H9 (cell line): ENCODE data around the gene IQCM. TPM values are rescaled to one million over a fixed set of nuclear protein-coding genes. Genes with fewer than 3 reads are reported as not detected.

Source experiments
- DNase-seq: peaks from one replicate; pipeline ENCODE4 v3.0.0-alpha.2; 2017
- H2AFZ ChIP-seq: one replicate; pipeline ENCODE4 v1.6.1; 2013; ENCODE audit warnings: mild to moderate bottlenecking, low read length, control low read depth, moderate library complexity
- H2AK5ac ChIP-seq: 2 replicates; pipeline ENCODE4 v1.6.1; 2013; ENCODE audit warnings: low read length, control low read depth, mixed read lengths; ENCODE audit not compliant: insufficient read length
- H2BK120ac ChIP-seq: one replicate; pipeline ENCODE4 v1.6.1; 2013; ENCODE audit warnings: low read depth, mild to moderate bottlenecking, low read length, control low read depth, inconsistent platforms; ENCODE audit not compliant: poor library complexity, severe bottlenecking
- H2BK12ac ChIP-seq: 2 replicates; pipeline ENCODE4 v1.6.1; 2013; ENCODE audit warnings: low read length, control low read depth, mixed read lengths, low read depth; ENCODE audit not compliant: insufficient read length
- H2BK15ac ChIP-seq: 2 replicates; pipeline ENCODE4 v1.6.1; 2013; ENCODE audit warnings: low read depth, low read length, control low read depth
- H2BK20ac ChIP-seq: one replicate; pipeline ENCODE4 v1.6.1; 2013; ENCODE audit warnings: low read depth, mild to moderate bottlenecking, low read length, control low read depth, inconsistent platforms; ENCODE audit not compliant: poor library complexity, severe bottlenecking
- H2BK5ac ChIP-seq: 2 replicates; pipeline ENCODE4 v1.6.1; 2013; ENCODE audit warnings: low read length, control low read depth, mixed read lengths; ENCODE audit not compliant: insufficient read length
- H3K14ac ChIP-seq: 2 replicates; pipeline ENCODE4 v1.6.1; 2013; ENCODE audit warnings: low read length, control low read depth; ENCODE audit not compliant: insufficient read depth
- H3K18ac ChIP-seq: 2 replicates; pipeline ENCODE4 v1.6.1; 2013; ENCODE audit warnings: low read depth, mild to moderate bottlenecking, mixed read lengths, low read length, control low read depth; ENCODE audit not compliant: insufficient read length
- H3K23ac ChIP-seq: 2 replicates; pipeline ENCODE4 v1.6.1; 2013; ENCODE audit warnings: low read length, control low read depth, mixed read lengths, low read depth; ENCODE audit not compliant: insufficient read length
- H3K23me2 ChIP-seq: 2 replicates; pipeline ENCODE4 v1.6.1; 2013; ENCODE audit warnings: low read depth, mild to moderate bottlenecking, mixed read lengths, low read length, control low read depth; ENCODE audit not compliant: insufficient read length, poor library complexity, severe bottlenecking
- H3K27ac ChIP-seq: 2 replicates; pipeline ENCODE4 v1.5.1; 2013; ENCODE audit warnings: low read length, control low read depth, mixed read lengths, low read depth; ENCODE audit not compliant: insufficient read length
- H3K27me3 ChIP-seq: 2 replicates; pipeline ENCODE4 v1.6.1; 2013; ENCODE audit warnings: low read length, control low read depth, inconsistent platforms; ENCODE audit not compliant: insufficient read depth
- H3K4ac ChIP-seq: 2 replicates; pipeline ENCODE4 v1.6.1; 2013; ENCODE audit warnings: low read depth, mild to moderate bottlenecking, control low read depth, inconsistent platforms, low read length, moderate library complexity
- H3K4me1 ChIP-seq: 2 replicates; pipeline ENCODE4 v1.6.1; 2013; ENCODE audit warnings: low read length, control low read depth, inconsistent platforms; ENCODE audit not compliant: insufficient read depth
- H3K4me2 ChIP-seq: 2 replicates; pipeline ENCODE4 v1.6.1; 2013; ENCODE audit warnings: low read length, control low read depth, mixed read lengths; ENCODE audit not compliant: insufficient read length, insufficient read depth
- H3K56ac ChIP-seq: 2 replicates; pipeline ENCODE4 v1.6.1; 2013; ENCODE audit warnings: low read depth, mild to moderate bottlenecking, mixed read lengths, low read length, control low read depth; ENCODE audit not compliant: insufficient read length
- H3K79me1 ChIP-seq: 2 replicates; pipeline ENCODE4 v1.6.1; 2013; ENCODE audit warnings: low read depth, mild to moderate bottlenecking, moderate library complexity, low read length, control low read depth, inconsistent platforms; ENCODE audit not compliant: insufficient read depth, poor library complexity, severe bottlenecking
- H3K79me2 ChIP-seq: 2 replicates; pipeline ENCODE4 v1.6.1; 2013; ENCODE audit warnings: low read length, control low read depth, inconsistent platforms; ENCODE audit not compliant: insufficient read depth
- H3K9ac ChIP-seq: 2 replicates; pipeline ENCODE4 v1.6.1; 2013; ENCODE audit warnings: low read length, control low read depth, mixed read lengths; ENCODE audit not compliant: insufficient read length; ENCODE audit errors: extremely low read depth
- H3K9me3 ChIP-seq: one replicate; pipeline ENCODE4 v1.6.1; 2013; ENCODE audit warnings: low read depth, low read length, inconsistent platforms; ENCODE audit not compliant: control insufficient read depth
- H3T11ph ChIP-seq: one replicate; pipeline ENCODE4 v1.6.1; 2013; ENCODE audit warnings: mild to moderate bottlenecking, low read length, control low read depth, inconsistent platforms
- H4K20me1 ChIP-seq: one replicate; pipeline ENCODE4 v1.6.1; 2013; ENCODE audit not compliant: control insufficient read depth, insufficient read length, insufficient read depth
- H4K5ac ChIP-seq: 2 replicates; pipeline ENCODE4 v1.6.1; 2013; ENCODE audit warnings: low read depth, mild to moderate bottlenecking, mixed read lengths, low read length, control low read depth; ENCODE audit not compliant: insufficient read length
- H4K8ac ChIP-seq: replicated peaks from 2 replicates; pipeline ENCODE4 v1.6.1; 2013; ENCODE audit warnings: low read length, control low read depth, mixed read lengths, low read depth; ENCODE audit not compliant: insufficient read length
- H4K91ac ChIP-seq: 2 replicates; pipeline ENCODE4 v1.6.1; 2013; ENCODE audit warnings: low read depth, mild to moderate bottlenecking, moderate library complexity, mixed read lengths, low read length, control low read depth; ENCODE audit not compliant: insufficient read length
- H3K27ac Mint-ChIP-seq, 3 experiments: 2 replicates in 2 of 3; 3 replicates in 1 of 3; pipeline ENCODE4 v1.8.0; 2020 to 2021; ENCODE audit warnings: mixed read lengths in 3 of 3, mild to moderate bottlenecking in 1 of 3, moderate library complexity in 1 of 3
- H3K27me3 Mint-ChIP-seq: 2 replicates; pipeline ENCODE4 v1.8.0; 2021; ENCODE audit warnings: low read depth, mild to moderate bottlenecking, moderate library complexity, mixed read lengths
- H3K36me3 Mint-ChIP-seq, 3 experiments: 2 replicates in 2 of 3; 3 replicates in 1 of 3; pipeline ENCODE4 v1.8.0; 2020 to 2021; ENCODE audit warnings: low read depth in 3 of 3, mixed read lengths in 3 of 3; ENCODE audit not compliant: insufficient read depth in 1 of 3
- H3K4me1 Mint-ChIP-seq, 2 experiments: 2 replicates each; pipeline ENCODE4 v1.8.0; 2020; ENCODE audit warnings: mixed read lengths in 2 of 2
- H3K4me3 Mint-ChIP-seq, 2 experiments: 2 replicates in 1 of 2; 3 replicates in 1 of 2; pipeline ENCODE4 v1.8.0; 2020 to 2021; ENCODE audit warnings: mild to moderate bottlenecking in 2 of 2, mixed read lengths in 2 of 2, moderate library complexity in 1 of 2
- H3K9me3 Mint-ChIP-seq, 2 experiments: 2 replicates in 1 of 2; 3 replicates in 1 of 2; pipeline ENCODE4 v1.8.0; 2020; ENCODE audit warnings: mild to moderate bottlenecking in 2 of 2, mixed read lengths in 2 of 2, moderate library complexity in 1 of 2
- WGBS: extraction: QIAGEN DNeasy Blood & Tissue Kit; methylation state at CpG from one replicate; pipeline ENCODE4 v1.1.7; 2013; ENCODE audit warnings: missing lambda C conversion rate, low lambda C conversion rate, mixed read lengths; ENCODE audit not compliant: insufficient read length; ENCODE audit errors: extremely low coverage; 5-methylcytosine and 5-hydroxymethylcytosine counted together
- total RNA-seq: library from RNA; stranded (reverse); gene quantifications from 2 replicates; pipeline ENCODE4 v1.2.1, GENCODE V29; 2021
- TF ChIP-seq, protein P1 (sequence below): fragments of 200-600 bp; sonication (generic); conservative IDR thresholded peaks from 3 replicates; pipeline ENCODE4 v1.8.0; 2021; ENCODE audit warnings: antibody characterized with exemption, mild to moderate bottlenecking

The IQCM gene
- total RNA-seq, 1 experiment from 2014 or later: 0.15 TPM

- Mint-ChIP-seq H3K27ac (no peak overlapping the region), H3K4me3 (no peak overlapping the region), H3K4me1 (no peaks in the 10 kb centered on the region)
Observed at GRCh38 chr4:149719806-149720205, 95.8 kb downstream of the IQCM start.

More at GRCh38 chr4:149719806-149720205, 95.8 kb downstream of the IQCM start:
- Histone ChIP-seq H3K4me1 (no peaks in the 10 kb centered on the region), H3K79me1 (no peaks in the 10 kb centered on the region), H3K9ac (no peak overlapping the region), H3K14ac (no peak overlapping the region), H4K91ac (no peak overlapping the region), H2BK120ac (no peak overlapping the region), H3K9me3 (no peaks in the 10 kb centered on the region), H3K18ac (no peak overlapping the region), H3K79me2 (no peaks in the 10 kb centered on the region), H4K20me1 (no peaks in the 10 kb centered on the region), H3K23me2 (no peaks in the 10 kb centered on the region), H2BK5ac (no peak overlapping the region), H3K27ac (no peak overlapping the region), H3K4me2 (no peak overlapping the region), H2AFZ (no peak overlapping the region), H3K56ac (no peak overlapping the region), H2BK20ac (no peak overlapping the region), H4K5ac (no peak overlapping the region), H2BK15ac (no peak overlapping the region), H3K27me3 (no peaks in the 10 kb centered on the region), H3K23ac (no peak overlapping the region), H3T11ph (no peak overlapping the region), H4K8ac (no peak overlapping the region), H3K4ac (no peak overlapping the region), H2BK12ac (no peak overlapping the region), H2AK5ac (no peak overlapping the region)
- TF ChIP-seq, protein P1, sequence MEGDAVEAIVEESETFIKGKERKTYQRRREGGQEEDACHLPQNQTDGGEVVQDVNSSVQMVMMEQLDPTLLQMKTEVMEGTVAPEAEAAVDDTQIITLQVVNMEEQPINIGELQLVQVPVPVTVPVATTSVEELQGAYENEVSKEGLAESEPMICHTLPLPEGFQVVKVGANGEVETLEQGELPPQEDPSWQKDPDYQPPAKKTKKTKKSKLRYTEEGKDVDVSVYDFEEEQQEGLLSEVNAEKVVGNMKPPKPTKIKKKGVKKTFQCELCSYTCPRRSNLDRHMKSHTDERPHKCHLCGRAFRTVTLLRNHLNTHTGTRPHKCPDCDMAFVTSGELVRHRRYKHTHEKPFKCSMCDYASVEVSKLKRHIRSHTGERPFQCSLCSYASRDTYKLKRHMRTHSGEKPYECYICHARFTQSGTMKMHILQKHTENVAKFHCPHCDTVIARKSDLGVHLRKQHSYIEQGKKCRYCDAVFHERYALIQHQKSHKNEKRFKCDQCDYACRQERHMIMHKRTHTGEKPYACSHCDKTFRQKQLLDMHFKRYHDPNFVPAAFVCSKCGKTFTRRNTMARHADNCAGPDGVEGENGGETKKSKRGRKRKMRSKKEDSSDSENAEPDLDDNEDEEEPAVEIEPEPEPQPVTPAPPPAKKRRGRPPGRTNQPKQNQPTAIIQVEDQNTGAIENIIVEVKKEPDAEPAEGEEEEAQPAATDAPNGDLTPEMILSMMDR: no peak
- no CpG with 5 or more reads among the region's 1 CpG for WGBS
- no peak for DNase-seq
- Mint-ChIP-seq H3K9me3 (peaks cover 5% of the 10 kb centered on the region in 2 experiments; a peak in 3 of 5 replicates), H3K27me3 (no peaks in the 10 kb centered on the region), H3K36me3 (peaks cover 1 to 11% (median 5%) of the 10 kb centered on the region in 3 experiments; a peak in 3 of 7 replicates)
